AG09309 (cell line): ENCODE data around the gene COPS3.

Experiments
- DNase-seq: peaks from one replicate; pipeline ENCODE4 v3.0.0-alpha.2; 2010; ENCODE audit warnings: low read depth
- H3K4me3 ChIP-seq: 2 replicates; pipeline ENCODE4 v1.5.1; 2011; ENCODE audit warnings: mild to moderate bottlenecking, low read depth, low read length, moderate library complexity; ENCODE audit not compliant: control insufficient read depth
- CTCF ChIP-seq: IDR thresholded peaks from 2 replicates; pipeline ENCODE4 v1.5.1; 2011; ENCODE audit warnings: mild to moderate bottlenecking, low read depth, low read length, inconsistent platforms; ENCODE audit not compliant: insufficient read depth, control insufficient read depth; ENCODE audit errors: missing control alignments

Gene COPS3

GRCh38 chr17:17252149-17252661 is 28.8 kb downstream of the COPS3 start:
- H3K4me3 ChIP-seq = no peak overlapping the region
- TF ChIP-seq CTCF = no peak
- no peak for DNase-seq

GRCh38 chr17:17246879-17247278 is 34.2 kb downstream of the COPS3 start:
- no peak overlapping the region for H3K4me3 ChIP-seq
- no peak for DNase-seq
- no peak for TF ChIP-seq CTCF

GRCh38 chr17:17243163-17243562 is 37.9 kb downstream of the COPS3 start:
- no peak for DNase-seq
- TF ChIP-seq CTCF = no peak

GRCh38 chr17:17242246-17242645 is 38.8 kb downstream of the COPS3 start:
- no peak for DNase-seq
- no peak overlapping the region for H3K4me3 ChIP-seq
- no peak for TF ChIP-seq CTCF

More at GRCh38 chr17:17243163-17243562, 37.9 kb downstream of the COPS3 start:
- H3K4me3 ChIP-seq = no peak overlapping the region

- no peak for DNase-seq
- TF ChIP-seq CTCF = no peak
- H3K4me3 ChIP-seq = no peak overlapping the region
Observed at GRCh38 chr17:17241656-17242055, 39.4 kb downstream of the COPS3 start.

GRCh38 chr17:17239832-17240231 is 41.2 kb downstream of the COPS3 start:
- no peak overlapping the region for H3K4me3 ChIP-seq
- DNase-seq = no peak
- TF ChIP-seq CTCF = no peak

GRCh38 chr17:17237026-17237799 is 43.8 kb downstream of the COPS3 start, which contains the start of gene FLCN:
Gene FLCN (minus strand): TSS chr17:17237168. CDS start chr17:17228137, 9,031 bp downstream.
- peak; percentile 62 for DNase-seq
- TF ChIP-seq CTCF = no peak

More at GRCh38 chr17:17237026-17237799, 43.8 kb downstream of the COPS3 start, which contains the start of gene FLCN:
- peak within 1 kb of the TSS; percentile 99 for H3K4me3 ChIP-seq
